Stimulated activated CD8-positive, alpha-beta memory T cell treated with anti-CD3 and anti-CD28 coated beads, Interleukin-4, amount 100 ng/mL, for 48 hours (primary cell): ENCODE results near the gene HOXA9.

Source experiments
- DNase-seq: peaks from one replicate; pipeline ENCODE4 v3.0.0-alpha.2; 2020

Gene HOXA9

GRCh38 chr7:27175626-27176523 lies 10.5 kb upstream of the HOXA9 start:
- DNase-seq = peak; percentile 16

DNA sequence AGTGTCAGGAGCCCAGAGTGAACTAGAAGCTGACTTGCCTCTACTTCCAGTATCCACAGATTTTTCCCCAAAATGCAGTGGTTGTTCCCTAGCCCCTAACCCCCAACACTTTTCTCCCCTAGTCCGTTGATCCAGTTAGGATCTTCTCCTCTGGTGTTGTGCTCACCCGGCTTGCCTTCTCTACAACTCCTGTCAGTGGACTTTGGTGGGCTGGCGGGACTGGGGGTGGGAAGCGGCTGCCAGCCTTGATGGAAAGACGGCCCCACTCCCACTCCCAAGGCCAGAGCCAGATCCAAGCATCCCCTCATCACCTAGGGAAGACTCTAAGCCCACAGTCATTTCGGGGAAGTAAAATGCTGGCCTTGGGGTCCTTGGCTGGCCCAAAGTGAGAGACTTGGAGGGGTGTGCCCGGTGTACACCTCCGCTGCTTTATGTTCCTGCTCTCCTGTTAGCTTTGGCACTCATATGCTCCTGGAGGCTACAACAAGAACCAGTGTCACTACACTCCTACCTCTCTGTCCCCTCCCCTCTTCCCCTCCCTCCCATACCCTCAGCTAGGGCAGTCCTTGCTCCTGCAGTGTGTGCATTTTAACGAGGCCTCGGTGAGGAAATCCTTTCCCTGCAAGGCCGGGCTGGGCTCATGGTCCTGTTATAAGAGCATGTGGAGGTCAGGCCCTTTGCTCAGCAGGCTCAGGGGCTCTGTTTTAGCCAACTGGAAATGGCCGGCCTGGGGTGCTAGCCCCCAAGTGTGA lies 9.7 kb upstream of the HOXA9 start:
- peak; percentile 20 for DNase-seq

DNA sequence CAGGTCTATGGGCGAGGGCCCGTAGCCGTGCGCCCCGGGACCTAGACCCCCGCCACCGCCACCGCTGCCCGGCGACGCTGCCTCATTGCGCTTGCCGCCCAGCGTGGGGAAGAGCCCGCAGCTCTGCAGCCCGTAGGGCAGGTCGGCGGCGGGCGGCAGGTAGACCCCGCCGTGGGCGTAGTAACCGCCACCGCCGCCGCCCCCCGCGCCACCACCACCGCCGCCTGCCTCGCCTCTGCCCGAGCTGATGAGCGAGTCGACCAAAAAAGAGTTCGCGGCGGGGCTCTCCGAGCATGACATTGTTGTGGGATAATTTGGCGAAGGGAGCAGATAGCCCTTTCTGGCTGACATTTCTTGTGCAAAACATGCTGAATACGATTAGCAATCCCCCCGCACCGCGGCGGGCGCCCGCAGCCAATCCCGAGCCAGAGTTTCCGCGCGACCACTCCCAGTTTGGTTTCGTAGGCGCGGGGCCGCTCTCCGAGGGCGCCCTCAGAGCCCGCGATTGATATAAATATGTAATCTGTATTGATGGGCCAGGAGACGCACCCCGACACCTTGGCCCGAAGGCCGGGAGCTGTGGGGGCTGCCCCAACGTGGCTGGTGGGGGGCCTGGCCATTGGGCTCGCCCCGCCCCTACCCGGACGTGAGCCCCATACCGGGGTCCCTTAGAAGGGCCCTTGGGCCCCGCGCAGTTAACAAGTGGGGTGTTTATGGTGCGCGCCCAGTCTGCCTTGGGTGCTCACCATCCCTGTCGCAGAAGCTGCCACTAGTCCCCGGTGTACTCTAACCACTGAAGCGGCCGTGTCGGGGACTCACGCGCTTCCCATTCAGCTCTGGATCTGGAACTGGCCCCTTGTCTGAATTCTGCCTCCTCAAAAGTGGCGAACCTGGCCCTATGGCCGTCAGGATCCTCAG lies 8.9 kb upstream of the HOXA9 start, which contains the start of gene HOXA10:
TSS of gene HOXA10 (minus strand) at position 365 of the 918 bp plus-strand sequence. CDS start at position 351, 14 bp downstream.
- DNase-seq = peak; percentile 22

GRCh38 chr7:27173511-27173955 lies 8.2 kb upstream of the HOXA9 start:
- no peak for DNase-seq

- peak; percentile 39 for DNase-seq
These were observed 7.6 kb upstream of the HOXA9 start for GRCh38 chr7:27172823-27173510.

DNA sequence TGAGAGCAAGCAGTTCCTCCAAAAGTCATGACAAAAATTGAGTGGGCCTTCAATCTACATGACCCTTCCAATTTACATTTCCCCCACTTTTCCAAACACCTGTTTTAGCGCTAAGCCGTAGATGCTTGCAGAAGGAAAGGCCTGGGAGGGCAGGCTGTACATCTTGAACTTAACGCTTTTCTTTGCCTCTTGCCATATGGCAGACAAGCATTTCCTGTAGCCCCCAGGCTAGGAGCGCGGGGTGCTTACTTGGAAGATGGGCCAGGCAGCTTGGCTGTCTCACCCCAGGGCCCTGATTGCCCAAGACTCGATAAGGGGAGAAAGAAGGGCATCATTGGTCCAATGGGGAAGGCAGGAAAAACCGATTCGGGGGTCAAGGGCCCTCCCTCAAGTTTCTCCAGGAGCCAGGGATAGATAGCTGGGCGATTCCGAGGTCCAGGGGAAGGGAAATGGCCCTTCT lies 7.0 kb upstream of the HOXA9 start:
- DNase-seq = peak; percentile 28

DNA sequence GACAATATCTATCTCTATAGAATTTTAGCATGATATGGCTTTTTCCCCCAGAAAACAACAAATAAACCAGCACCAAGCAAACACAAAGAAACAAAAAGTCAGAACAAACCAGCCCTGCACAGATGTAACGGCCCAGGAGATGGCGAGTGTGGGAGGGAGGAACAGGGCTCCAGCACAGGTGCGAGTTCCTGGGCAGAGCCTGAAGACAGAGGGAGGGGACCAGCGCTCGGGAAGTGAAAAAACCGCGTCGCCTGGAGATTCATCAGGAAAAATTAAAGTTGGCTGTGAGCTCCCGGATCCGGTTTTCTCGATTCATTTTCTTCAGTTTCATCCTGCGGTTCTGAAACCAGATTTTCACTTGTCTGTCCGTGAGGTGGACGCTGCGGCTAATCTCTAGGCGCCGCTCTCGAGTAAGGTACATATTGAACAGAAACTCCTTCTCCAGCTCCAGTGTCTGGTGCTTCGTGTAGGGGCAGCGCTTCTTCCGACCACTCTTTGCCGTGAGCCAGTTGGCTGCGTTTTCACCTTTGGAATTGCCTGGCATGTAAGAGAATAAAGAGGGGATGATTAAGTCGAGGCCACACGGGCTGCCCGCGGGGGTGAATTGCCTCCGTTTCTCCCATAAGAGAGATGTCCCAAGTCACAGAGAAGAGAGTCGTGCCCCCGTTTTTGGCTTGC lies 6.4 kb upstream of the HOXA9 start:
- peak; percentile 29 for DNase-seq

- peak; percentile 25 for DNase-seq
These were observed 5.9 kb upstream of the HOXA9 start for GRCh38 chr7:27171325-27171636.

- no peak for DNase-seq
These were observed 5.3 kb upstream of the HOXA9 start for GRCh38 chr7:27170426-27171324.

DNA sequence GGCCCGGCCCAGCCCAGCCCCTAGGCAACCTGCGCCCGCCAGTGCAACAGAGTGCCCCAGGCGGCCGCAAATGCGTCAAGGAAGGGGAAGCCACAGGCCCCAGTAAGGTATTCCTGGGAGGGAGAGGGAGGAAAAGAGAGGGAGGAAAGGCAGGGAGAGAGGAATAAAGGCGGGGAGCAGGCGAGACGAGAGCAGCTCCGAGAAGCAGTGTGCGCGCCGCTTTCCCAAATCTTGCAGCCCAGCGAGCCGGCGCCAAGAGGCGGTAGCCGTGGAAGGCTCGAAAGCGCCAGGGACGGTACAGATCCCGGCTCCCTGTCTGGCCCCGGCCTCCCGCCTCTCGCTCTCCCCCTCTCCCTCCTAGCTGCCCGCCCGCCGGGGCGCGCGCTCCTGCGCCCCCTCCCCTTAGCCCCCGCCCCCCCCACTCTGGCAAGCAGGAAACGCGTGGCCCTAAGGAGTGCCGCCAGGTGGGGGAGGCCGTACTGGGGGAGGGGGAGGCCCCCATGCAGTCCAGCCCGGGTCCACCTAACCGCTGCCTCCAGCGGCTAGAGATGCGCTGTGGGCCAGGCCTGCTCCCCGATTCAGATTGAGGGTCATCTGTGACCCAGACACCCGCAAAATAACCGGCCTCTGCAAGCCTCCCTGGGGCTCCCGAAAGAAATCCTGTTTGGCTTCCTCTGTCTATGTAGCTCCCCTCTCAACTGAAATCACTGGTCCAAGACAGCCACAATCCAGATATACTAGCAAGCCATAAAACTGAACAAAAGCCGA lies 4.5 kb upstream of the HOXA9 start:
- DNase-seq = no peak

- DNase-seq = no peak
These were observed 3.1 kb upstream of the HOXA9 start for GRCh38 chr7:27168265-27168947.

- no peak for DNase-seq
These were observed 2.6 kb upstream of the HOXA9 start for GRCh38 chr7:27167916-27168264.

DNA sequence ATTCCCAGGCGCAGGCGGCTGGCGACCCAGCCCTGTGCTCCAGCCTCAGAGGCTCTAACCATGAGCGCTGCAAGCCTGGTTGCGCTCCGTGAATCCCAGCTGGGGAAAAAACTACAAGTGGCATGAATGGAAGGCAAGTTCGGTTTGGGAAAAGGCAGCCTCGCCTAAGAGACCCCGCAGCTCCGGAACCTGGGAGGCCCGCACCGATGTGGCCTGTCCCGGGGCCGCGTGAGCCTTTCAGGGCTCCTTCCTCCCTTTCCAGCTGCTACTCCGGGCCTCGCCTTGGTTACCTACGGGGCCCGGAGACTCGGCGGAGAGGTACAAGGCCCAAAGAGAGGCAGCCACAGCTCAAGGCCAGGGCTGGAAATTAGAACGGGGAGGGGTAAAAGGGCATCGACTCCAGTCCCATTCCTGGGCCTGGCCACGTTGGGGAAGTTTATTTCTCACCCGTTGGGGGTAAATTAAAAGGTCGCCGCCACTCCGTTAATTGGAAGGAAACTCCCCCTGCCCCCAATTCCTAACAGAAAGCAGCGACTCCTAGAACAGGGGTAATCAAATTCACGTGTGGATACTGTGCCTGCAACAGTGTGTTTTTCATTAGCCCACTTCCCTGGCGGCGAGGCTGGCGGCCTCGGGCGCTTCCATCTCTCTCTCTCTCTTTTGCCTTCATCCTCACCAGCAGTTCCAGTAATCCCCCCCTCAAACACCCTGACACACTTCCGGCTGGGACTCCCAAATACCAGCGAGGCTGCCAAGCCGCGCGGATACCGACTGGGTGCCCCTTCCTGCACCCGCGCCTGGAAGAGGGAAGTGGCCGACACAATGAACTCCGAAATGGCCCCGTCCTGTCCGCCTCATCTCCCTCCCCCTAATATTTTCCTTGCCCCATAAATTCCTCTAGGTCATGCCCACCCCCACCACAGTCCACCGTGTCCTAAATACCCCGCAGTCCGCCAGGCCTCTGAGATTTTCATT lies 1.5 kb upstream of the HOXA9 start:
- DNase-seq = no peak

GRCh38 chr7:27165996-27166530 lies 726 bp upstream of the HOXA9 start:
- DNase-seq = no peak

GRCh38 chr7:27164367-27165088 lies 809 bp downstream of the HOXA9 start:
- DNase-seq = no peak

DNA sequence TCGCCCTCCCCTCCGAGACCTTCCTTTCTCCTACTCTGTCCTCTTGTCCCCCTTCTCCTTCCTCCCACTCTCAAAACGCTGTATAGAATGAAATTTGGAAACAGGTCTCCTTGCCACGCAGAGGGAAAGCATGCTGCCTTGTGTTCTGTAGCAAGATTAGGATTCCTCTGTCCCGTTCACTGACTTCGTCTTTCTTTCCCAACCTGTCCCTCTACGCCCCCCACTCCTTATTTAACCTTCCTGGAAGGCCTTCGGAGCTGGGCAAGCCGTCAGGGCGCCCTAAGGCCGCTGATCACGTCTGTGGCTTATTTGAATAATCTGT lies 1.3 kb downstream of the HOXA9 start:
- no peak for DNase-seq
